ENCODE measurements around the gene MED13. TPM values are rescaled to one million over a fixed set of nuclear protein-coding genes. Genes with fewer than 3 reads are reported as not detected.

MED13 gene
- total RNA-seq, 2 donors from 2014 or later: 66.0 to 67.7 TPM

GRCh38 chr17:62105861-62106260 is 40.8 kb upstream of the MED13 start:
- H3K4me3 ChIP-seq (ENCODE audit: low read length): no peak overlapping the region
- no peaks in the 10 kb centered on the region for H3K36me3 ChIP-seq (ENCODE audit: control insufficient read depth, insufficient read depth, low read length)
- H3K27ac Mint-ChIP-seq: no peak overlapping the region
- WGBS, 2 experiments (ENCODE audit: insufficient coverage in 1 of 2, insufficient read length in 1 of 2): 97% methylated on average over 1 of the region's 1 CpG; no CpG with 5 or more reads in 1 of the 2 experiments
- no peaks in the 10 kb centered on the region for H3K36me3 Mint-ChIP-seq (ENCODE audit: low read depth)
- H3K4me1 Mint-ChIP-seq: peaks cover 6% of the 10 kb centered on the region
- H3K27me3 Mint-ChIP-seq (ENCODE audit: insufficient read depth): peaks cover 2% of the 10 kb centered on the region
- DNase-seq: no peak
- H3K9me3 Mint-ChIP-seq: no peaks in the 10 kb centered on the region
- H3K27me3 ChIP-seq (ENCODE audit: control insufficient read depth, insufficient read depth, low read length, poor library complexity, severe bottlenecking): no peaks in the 10 kb centered on the region
- H3K4me1 ChIP-seq (ENCODE audit: control insufficient read depth, insufficient read depth, low read length): no peaks in the 10 kb centered on the region
- H3K27ac ChIP-seq (ENCODE audit: low read depth, low read length): no peak overlapping the region
- no peaks in the 10 kb centered on the region for H3K9me3 ChIP-seq (ENCODE audit: control insufficient read depth, low read length)
- H3K9ac ChIP-seq (ENCODE audit: extremely low read depth, low read length, poor library complexity, severe bottlenecking): no peak overlapping the region
- no peak for TF ChIP-seq CTCF (conservative IDR thresholded peaks at IDR 0.05)
- H3K4me3 Mint-ChIP-seq: no peak overlapping the region

GRCh38 chr17:62105357-62105756 is 40.3 kb upstream of the MED13 start:
- no peaks in the 10 kb centered on the region for H3K27me3 ChIP-seq (ENCODE audit: control insufficient read depth, insufficient read depth, low read length, poor library complexity, severe bottlenecking)
- Mint-ChIP-seq H3K27me3 (ENCODE audit: insufficient read depth) (peaks cover 2% of the 10 kb centered on the region), H3K36me3 (ENCODE audit: low read depth) (no peaks in the 10 kb centered on the region), H3K27ac (no peak overlapping the region), H3K4me1 (peaks cover 6% of the 10 kb centered on the region), H3K9me3 (no peaks in the 10 kb centered on the region), H3K4me3 (no peak overlapping the region)
- H3K9me3 ChIP-seq (ENCODE audit: control insufficient read depth, low read length): no peaks in the 10 kb centered on the region
- no peak overlapping the region for H3K4me3 ChIP-seq (ENCODE audit: low read length)
- TF ChIP-seq CTCF (conservative IDR thresholded peaks at IDR 0.05): no peak
- H3K4me1 ChIP-seq (ENCODE audit: control insufficient read depth, insufficient read depth, low read length): no peaks in the 10 kb centered on the region
- H3K27ac ChIP-seq (ENCODE audit: low read depth, low read length): no peak overlapping the region
- DNase-seq: no peak
- 75% methylated on average over 3 of the region's 3 CpGs; no CpG with 5 or more reads in 1 of the 2 experiments for WGBS, 2 experiments (ENCODE audit: insufficient coverage in 1 of 2, insufficient read length in 1 of 2)
- H3K9ac ChIP-seq (ENCODE audit: extremely low read depth, low read length, poor library complexity, severe bottlenecking): no peak overlapping the region
- no peaks in the 10 kb centered on the region for H3K36me3 ChIP-seq (ENCODE audit: control insufficient read depth, insufficient read depth, low read length)

GRCh38 chr17:62101515-62101914 is 36.4 kb upstream of the MED13 start:
- DNase-seq: no peak
- H3K36me3 Mint-ChIP-seq (ENCODE audit: low read depth): no peaks in the 10 kb centered on the region
- no peak overlapping the region for H3K9ac ChIP-seq (ENCODE audit: extremely low read depth, low read length, poor library complexity, severe bottlenecking)
- H3K27ac ChIP-seq (ENCODE audit: low read depth, low read length): no peak overlapping the region
- no peak for TF ChIP-seq CTCF (conservative IDR thresholded peaks at IDR 0.05)
- H3K4me3 ChIP-seq (ENCODE audit: low read length): no peak overlapping the region
- peaks cover 4% of the 10 kb centered on the region for H3K4me1 Mint-ChIP-seq
- H3K4me1 ChIP-seq (ENCODE audit: control insufficient read depth, insufficient read depth, low read length): no peaks in the 10 kb centered on the region
- H3K4me3 Mint-ChIP-seq: no peak overlapping the region
- no peak overlapping the region for H3K27ac Mint-ChIP-seq
- H3K27me3 ChIP-seq (ENCODE audit: control insufficient read depth, insufficient read depth, low read length, poor library complexity, severe bottlenecking): no peaks in the 10 kb centered on the region
- no peaks in the 10 kb centered on the region for H3K9me3 Mint-ChIP-seq
- peaks cover 4% of the 10 kb centered on the region for H3K27me3 Mint-ChIP-seq (ENCODE audit: insufficient read depth)
- H3K9me3 ChIP-seq (ENCODE audit: control insufficient read depth, low read length): no peaks in the 10 kb centered on the region
- 94 to 100% methylated on average over 2 to 3 of the region's 4 CpGs for WGBS, 2 experiments (ENCODE audit: insufficient coverage in 1 of 2, insufficient read length in 1 of 2)
- H3K36me3 ChIP-seq (ENCODE audit: control insufficient read depth, insufficient read depth, low read length): no peaks in the 10 kb centered on the region

Data from endodermal cell (in vitro differentiated cells).